ENCODE measurements around the gene PLIN4.

The PLIN4 gene

DNA sequence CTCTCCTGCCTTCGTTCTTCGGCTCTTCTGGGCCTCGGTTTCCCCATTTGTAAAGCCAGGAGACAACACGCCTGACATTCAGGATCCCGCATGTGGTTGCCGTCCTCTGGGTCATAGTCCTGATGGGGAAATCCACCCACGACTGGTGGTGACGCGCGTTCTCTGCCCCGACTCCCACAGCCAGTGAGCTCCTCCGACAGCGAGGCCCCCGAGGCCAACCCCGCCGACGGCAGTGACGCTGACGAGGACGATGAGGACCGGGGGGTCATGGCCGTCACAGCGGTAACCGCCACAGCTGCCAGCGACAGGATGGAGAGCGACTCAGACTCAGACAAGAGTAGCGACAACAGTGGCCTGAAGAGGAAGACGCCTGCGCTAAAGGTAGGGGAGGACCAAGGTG is 29.8 kb downstream of the PLIN4 start:
- no peak for DNase-seq (ENCODE audit: low spot score)

DNA sequence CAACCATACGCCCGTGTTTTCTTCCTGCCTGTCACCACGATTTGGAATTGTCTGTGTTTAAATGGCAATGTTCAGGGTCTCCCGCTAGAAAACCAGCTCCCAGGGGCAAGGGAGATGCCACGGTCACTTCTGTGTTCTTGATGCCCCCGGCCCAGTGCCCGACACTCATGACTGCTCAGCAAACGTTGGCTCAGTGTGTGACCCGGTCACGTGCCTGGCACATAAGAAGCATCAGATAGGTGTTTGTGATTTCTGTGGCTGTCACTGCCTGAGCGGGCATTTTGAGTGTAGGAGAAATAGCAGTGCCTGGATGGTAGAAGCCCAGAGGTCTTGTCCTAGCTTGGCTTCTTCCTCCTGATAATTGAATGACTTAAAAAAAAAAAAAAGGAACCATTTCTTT is 30.7 kb downstream of the PLIN4 start:
- no peak for DNase-seq (ENCODE audit: low spot score)

DNA sequence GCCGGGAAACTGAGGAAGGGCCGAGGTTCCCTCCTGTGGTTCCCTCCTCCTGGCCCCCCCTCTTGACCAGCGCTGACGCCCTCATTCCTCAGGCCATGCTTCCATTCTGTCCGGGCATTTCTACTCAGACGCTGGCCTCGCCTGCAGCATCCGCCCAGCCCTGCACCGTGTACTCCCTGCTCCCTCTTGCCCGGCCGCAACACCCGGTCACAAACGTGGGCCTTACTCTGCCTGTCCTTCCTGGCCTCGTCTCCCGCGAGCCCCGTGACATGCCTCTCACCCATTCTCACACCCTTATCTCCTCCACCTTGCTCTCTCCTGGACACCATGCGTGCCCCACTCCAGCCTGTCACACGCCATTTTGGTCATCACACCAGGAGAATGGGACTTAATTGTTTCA is 34.9 kb downstream of the PLIN4 start:
- no peak for DNase-seq (ENCODE audit: low spot score)

DNA sequence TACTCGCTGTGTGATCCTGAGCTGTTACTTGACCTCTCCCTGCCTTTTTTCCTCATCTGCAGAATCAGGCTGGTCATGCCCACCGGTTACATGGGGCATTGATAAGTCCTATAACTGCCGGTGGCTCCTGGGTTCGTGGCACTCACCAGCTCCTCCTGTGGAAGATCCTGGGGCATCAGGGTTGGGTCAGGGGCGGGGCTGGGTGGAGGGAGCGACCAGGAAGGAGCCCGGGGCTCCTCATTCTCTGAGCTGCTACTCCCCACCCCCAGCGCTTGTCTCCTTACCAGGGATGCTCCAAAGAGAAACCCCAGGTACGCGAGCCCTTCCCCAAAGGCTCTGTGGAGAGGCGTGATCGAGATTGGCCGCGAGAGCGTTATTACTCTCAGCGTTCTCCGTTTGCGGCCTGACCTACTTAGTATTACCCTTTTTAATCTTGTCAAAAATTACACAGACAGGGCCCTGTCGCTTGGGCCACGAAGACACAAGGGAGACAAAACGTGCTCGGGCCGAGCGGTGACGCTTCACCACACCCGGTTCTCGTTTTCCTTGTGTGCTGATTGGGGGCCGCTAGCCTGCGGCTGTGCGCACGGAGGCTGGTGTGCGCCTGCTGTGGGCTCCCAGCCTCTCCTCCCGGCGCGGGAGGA is 35.4 kb downstream of the PLIN4 start:
- no peak for DNase-seq (ENCODE audit: low spot score)

DNA sequence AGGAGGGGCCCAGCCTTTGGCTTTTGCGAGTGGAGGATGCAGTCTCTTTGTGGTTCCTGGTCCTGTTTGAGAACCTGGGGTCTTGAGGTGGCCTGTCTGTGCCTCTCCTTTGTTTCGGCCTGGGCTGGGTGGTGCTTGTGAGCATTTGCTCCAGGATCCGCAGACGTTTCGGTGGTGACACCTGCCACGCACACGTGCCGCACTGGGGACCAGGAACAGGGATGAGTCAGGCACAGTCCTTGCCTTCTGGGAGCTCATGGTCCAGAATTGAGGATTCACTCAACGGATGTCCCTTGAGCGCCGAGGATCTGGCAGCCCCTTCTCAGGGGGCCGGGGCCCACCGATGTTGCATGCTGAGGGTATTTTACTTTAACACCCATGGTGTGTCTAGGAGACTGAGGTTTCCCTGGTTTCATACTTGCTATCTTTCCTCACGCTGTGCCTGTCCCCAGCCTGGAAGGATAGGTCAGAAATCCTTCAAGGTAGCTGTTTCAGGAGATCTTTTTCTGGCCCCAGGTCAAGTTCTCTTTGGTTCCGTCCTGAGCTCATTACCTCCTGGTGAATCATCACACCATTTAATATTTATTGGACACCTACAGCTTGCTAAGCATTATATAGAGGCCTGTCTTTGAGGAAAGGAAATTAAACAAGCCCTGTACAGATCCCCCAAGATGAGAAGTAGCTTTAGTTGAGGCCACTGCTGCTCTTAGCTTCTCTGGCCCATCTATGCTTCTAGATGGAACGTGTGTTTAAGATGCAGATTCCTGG is 41.1 kb downstream of the PLIN4 start:
- no peak for DNase-seq (ENCODE audit: low spot score)

DNA sequence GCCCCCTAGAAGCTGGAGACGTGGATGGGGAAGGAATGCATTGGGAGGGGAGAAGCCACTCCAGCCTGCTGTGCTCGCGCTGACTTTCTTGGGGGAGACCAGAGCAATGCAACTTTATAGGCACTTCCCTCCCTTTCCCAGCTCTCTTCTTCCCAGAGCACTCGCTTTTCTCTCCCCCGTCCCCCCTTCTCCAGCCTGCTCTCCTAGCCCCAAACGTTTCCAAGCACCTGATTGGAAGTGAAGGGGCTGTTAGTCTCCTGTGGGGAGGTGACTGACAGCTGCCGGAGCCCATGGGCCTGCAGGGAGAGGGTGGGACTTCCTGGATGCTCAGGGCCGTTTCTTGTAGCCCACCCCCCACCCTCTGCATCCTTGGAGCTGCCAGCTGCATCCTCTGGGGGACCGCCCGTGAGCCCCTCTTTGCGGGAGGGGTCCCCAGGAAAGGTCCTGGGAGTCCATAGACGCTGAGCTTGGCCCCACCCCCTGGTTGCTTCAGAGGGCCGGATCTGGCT is 43.7 kb downstream of the PLIN4 start:
- no peak for DNase-seq (ENCODE audit: low spot score)

DNA sequence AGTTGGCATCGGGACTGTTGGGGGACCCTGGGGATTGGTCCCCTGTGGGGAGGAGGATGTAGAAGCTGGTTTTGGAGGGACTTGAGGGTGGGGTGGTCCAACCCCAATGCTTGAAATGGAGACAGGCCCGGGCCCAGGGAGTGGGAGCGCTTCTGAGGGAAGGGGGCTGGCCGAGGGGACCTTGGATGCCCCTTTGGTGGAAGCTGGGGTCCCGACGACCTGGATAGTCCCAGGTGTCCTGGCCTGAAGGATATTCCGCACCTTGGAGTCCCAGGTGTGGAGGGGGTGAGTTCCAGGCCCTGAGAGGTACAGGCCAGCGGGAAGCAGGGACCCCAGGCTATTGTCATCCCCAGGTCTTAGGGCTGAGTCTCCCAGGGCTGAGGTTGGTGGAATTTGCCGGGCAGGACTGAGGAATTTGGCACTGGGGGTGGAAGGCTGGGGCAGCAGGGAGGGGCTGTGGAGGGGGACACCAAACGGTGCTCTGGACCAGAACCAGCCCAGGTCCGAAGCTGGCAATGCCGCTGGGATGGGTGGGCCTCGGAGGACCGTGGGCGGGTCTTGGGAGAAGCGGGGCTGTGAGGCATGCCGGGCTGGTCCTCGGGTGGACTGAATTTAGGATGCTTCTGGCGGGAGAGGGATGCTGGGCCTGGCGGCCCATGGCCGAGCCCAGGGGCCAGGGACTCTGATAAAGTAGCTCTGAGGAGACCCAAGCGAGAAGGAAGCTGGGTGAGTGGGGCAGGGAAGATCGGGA is 44.3 kb downstream of the PLIN4 start:
- DNase-seq (ENCODE audit: low spot score) = no peak

DNA sequence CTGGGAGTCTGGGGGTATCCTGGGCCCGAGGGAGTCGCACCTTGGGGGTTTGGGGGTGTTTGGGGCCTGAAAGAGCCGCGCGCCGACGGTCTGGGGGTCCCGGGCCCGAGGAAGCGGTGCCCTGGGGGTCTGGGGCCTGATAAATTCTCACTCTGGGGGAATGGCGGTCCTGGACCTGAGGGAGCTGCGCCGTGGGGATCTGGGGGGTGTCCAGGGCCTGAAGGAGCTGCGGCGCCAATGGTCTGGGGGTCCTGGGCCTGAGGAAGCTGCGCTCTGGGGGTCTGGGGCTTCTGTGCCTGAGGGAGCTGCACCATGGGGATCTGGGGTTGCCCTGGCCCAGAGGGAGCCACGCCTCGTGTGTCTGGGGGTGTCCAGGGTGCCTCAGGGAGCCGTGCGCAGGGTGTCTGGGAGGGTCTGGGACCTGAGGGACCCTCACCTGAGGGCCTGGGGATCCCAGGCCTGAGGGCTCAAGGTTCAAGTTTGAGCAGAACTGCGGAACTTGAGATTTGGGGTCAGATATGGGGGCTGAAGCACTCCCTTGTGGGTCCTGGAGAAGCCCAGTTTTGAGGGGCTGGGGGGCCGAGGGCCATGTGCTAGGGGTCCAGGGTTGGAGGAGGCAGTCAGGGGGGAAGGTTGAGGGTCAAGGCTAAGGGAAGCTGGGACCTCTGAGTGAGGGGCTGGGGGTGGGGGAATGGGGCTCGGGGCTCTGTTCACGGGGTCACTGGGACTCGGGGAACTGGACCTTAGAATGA is 45.1 kb downstream of the PLIN4 start:
- no peak for DNase-seq (ENCODE audit: low spot score)

DNA sequence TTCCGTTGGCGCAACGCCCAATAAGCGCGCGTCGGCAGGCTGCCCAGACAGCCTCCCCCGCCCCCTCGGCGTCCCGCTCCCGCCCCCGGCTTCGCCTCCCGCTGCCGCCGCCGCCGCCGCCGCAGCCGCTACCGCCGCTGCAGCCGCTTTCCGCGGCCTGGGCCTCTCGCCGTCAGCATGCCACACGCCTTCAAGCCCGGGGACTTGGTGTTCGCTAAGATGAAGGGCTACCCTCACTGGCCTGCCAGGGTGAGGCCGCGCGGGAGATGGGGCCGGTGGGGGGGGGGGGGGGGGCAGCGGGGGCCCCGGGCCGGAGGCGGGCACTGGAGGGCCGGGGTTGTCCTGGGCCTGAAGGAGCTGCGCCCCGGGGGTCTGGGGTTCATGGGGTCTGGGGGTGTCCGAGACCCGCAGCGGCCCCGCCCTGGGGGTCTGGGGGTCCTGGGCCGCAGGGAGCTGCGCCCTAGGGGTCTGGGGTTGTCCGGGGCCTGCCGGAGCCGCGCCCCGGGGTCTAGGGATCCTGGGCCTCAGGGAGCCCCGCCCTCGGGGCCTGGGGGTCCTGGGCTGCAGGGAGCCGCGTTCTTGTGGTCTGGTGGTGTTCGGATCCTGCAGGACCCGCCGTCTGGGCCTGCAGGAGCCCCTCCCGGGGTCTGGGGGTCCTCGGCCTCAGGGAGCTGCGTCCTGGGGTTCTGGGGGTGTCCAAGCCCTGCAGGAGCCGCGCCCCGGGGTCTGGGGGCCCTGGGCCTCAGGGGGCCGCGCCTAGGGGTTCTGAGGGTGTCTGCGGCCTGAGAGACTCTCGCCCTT is 45.9 kb downstream of the PLIN4 start, which contains the start of gene HDGFL2:
TSS of gene HDGFL2 (plus strand) at position 124 of the 801 bp plus-strand sequence. CDS start at position 178, 54 bp downstream.
- DNase-seq (ENCODE audit: low spot score) = no peak

DNA sequence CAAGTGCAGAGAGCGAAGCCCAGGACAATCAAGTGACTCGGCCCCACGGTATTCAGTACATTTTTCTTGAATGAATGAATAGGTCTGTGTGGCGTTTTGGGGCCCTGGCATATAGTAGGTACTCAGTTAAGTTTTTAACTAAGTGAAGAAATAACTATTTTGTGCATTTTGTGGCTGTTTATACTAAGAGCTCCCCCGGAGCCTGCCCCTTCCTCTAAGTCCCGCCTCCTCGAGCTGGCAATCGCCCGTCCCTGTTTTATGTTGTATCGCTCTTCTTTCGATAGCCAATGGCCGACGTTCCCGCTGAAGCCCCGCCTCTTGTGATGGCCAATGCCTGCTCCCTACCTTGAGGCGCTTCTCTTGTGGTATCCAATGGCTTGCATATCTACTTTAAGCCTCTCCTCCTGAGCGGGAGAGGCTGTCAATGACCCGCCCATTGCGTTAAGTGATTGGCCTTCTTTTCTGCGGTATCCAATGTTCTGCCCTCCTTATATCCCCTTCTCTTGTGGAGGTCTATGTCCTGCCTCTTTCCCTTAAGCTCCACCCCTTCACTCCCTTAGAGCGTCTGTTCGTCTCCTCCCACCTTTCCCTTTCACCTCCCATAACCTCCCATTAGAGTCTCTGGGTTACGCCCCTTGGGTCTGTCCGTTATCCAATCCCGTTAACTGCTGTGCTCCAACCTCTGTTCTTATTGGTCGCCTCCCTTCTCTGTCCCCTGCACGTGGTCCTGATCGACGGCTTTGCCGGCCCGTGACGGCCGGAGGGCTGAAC is 46.7 kb downstream of the PLIN4 start:
- DNase-seq (ENCODE audit: low spot score) = peak; percentile 99

DNA sequence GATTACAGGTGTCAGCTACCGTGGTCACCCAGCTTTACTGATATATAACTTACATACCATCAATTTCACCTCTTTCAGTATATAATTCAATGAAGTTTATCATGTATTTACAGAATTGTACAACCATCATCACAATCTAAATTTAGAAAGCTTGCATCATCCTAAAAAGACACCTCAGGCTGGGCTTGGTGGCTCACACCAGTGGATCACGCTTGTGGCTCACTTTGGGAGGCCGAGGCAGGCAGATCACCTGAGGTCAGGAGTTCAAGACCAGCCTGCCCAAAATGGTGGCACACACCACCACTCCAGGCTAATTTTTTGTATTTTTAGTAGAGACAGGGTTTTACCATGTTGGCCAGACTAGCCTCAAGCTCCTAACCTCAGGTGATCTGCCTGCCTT is 50.5 kb downstream of the PLIN4 start:
- no peak for DNase-seq (ENCODE audit: low spot score)

DNA sequence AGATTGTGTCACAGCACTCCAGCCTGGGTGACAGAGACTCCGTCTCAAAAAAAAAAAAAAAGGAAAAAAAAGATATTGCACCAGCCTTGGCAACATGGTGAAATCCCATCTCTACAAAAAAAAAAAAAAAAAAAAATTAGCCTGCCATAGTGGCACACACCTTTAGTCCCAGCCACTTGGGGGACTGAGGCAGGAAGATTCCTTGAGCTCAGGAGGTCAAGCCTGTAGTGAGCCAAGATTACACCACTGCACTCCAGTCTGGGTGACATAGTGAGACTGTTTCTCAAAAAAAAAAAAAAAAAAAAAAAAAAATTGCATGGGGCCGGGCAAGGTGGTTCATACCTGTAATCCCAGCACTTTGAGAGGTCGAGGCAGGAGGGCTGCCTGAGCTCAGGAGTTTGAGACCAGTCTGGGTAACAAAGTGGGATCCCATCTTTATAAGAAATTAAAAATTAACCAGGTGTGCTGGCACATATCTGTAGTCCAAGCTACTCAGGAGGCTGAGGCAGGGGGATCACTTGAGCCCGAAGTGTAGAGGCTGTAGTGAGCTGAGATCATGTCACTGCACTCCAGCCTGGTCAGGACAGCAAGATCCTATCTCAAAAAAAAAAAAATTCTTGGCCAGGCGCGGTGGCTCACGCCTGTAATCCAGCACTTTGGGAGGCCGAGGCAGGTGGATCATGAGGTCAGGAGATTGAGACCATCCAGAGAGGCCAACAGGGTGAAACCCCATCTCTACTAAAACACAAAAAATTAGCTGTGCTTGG is 53.3 kb downstream of the PLIN4 start:
- no peak for DNase-seq (ENCODE audit: low spot score)

DNA sequence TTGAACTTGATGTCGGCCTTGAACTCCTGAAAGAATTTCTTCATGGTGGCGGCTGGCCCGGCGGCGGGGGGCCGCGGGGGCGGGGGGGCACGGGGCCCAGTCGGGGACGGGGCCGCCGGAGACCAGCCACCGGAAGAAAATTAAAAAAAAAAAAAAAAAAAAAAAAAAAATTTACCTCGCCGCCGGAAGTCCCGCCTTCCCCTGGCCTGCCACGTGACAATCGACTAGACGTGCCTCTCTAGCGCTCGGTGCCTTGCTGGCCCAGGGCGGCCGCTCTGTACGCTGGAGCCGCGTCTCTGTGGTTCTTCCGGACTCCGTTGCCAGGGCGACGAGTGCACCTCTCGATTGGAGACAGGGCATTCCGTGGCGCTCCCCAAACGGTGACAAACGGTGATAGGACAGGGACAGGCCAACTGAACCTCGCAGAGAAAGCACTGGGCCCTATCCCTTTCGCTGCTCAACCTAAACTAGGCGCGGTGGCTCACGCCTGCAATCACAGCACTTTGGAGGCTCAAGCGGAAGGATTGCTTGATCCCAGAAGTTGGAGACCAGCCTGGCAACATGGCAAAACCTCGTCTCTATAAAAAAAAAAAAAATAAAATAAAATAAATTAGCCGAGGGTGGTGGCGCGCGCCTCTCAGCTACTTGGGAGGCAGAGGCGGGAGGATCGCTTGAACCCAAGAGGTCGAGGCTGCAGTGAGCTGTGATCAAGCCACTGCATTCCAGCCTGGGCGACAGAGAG is 60.5 kb downstream of the PLIN4 start, which contains the start of gene UBXN6:
TSS of gene UBXN6 (minus strand) at position 141 of the 742 bp plus-strand sequence. CDS start at position 44, 97 bp downstream.
- DNase-seq (ENCODE audit: low spot score) = peak; percentile 99

DNA sequence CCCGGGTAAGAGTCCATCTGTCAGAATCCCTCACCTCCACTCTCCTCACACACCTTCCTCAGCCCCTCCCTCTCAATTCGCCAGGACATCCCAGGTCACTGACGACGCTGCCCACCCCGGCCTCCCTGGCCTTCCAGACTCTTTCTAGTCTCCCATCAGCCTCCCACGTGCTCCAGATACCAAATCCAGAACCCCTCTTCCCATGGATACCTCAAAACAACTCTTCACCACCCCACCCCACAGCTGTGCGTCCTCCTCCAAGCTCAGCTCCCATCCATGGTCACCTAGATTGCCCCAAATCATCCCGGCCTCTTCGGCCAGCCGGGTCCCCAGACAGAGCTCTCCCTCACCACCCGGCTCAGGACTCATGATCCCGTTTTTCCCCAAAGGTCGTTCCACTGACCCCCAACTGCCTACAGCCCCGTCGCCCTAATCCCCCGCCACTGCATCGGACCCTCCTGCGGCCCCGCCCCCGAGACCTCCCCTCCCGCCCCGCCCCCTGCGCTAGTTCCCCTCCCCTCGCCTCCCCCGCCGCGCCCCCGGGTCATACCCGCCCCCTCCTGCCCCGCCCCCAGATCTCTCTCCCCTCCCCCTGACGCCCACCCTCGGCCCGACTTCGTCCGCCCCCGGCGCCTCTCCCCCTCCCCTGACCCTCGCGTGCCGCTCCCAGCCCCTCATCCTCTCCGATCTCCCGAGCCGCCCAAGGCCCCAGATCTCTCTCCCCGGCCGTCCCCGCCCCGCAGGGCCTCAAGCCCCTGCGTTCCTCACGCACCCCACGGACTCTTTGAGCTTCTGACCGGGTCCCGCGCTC is 61.2 kb downstream of the PLIN4 start:
- DNase-seq (ENCODE audit: low spot score) = peak; percentile 31

DNA sequence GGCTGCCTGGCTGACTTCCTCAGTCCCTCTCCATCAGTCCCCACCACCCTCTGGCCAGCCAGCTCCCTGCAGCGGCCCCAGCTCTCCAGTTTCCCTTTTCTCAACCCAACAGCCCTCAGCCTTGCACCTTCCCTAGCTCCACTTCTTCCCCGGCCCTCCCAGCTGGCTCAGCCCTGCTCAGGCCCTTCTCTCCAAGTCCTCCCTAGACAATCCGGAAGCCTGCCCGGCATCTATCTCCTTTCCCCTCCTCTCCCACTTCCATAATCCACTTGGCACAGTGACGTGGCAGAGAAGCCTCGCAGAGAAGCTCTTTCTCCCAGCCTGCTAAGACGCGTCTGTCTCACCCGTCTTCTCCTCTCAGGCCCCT is 61.8 kb downstream of the PLIN4 start:
- DNase-seq (ENCODE audit: low spot score) = no peak

DNA sequence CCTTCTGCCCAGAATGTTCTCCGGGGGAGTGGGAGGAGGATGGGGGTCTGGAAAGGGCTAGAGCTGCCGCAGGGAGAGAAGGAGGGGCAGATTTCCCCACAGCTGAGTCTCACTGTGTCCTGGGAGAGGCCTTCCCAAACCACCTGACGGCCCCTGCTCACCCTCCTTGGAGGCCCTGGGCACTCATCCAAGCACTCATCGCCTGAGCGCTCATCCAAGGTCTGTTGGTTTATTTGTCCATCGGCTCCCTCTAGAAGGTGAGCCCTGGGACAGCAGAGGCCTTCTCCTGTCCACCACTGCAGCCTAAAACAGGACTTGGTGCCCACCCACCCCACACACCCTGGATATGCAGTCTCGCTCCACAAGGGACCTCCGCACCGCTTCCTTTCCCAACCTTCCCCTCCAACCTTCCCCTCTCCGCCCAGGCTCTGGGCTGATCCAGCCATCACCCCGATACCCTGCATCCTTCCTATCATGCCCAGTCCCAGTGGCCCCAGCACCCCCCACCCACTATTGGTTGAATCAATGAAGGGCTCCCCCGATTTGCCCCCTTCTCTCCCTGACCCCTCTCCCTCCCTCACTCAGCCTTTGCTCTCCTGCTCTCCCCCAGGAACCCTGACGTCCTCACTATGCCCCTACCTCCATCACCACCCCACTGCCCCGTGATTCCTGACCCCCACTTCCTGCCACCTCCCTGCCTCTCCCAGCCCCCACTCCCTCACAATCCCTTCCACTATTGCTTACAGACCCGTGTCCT is 62.4 kb downstream of the PLIN4 start:
- DNase-seq (ENCODE audit: low spot score) = no peak

Data from CD4-positive, alpha-beta T cell treated with Interleukin-6 at 100 ng/mL for 8 hours (primary cell).